Liver (tissue), 9 donors: Measurements from ENCODE around the gene CAMKMT. TPM values are rescaled to one million over a fixed set of nuclear protein-coding genes. Genes with fewer than 3 reads are reported as not detected.
"Not testable (repeated sequence)": the region's sequence is repeated elsewhere in the genome, so short reads cannot be mapped to it uniquely, and the experiment has no call there.

Experiments used
- DNase-seq: peaks from one replicate; pipeline ENCODE4 v3.0.0-alpha.2; 2017; ENCODE audit warnings: low spot score
- H3K27ac ChIP-seq, 2 donors: one replicate each; pipeline ENCODE4 v1.7.0; 2013; ENCODE audit warnings: inconsistent platforms in 2 of 2, low read length in 2 of 2, control low read depth in 1 of 2, low read depth in 1 of 2, mild to moderate bottlenecking in 1 of 2
- H3K27me3 ChIP-seq, 4 donors: one replicate each; pipeline versions ENCODE4 v1.6.1 to v1.7.0; 2013; ENCODE audit warnings: low read length in 3 of 4, inconsistent platforms in 1 of 4, mild to moderate bottlenecking in 1 of 4, moderate library complexity in 1 of 4; ENCODE audit not compliant: control insufficient read depth in 4 of 4, insufficient read depth in 4 of 4
- H3K36me3 ChIP-seq, 4 donors: one replicate each; pipeline versions ENCODE4 v1.6.1 to v1.7.0; 2013; ENCODE audit warnings: low read length in 3 of 4, mild to moderate bottlenecking in 3 of 4, low read depth in 1 of 4, moderate library complexity in 1 of 4; ENCODE audit not compliant: control insufficient read depth in 4 of 4, insufficient read depth in 3 of 4
- H3K4me1 ChIP-seq, 4 donors: one replicate each; pipeline versions ENCODE4 v1.6.1 to v1.7.0; 2013; ENCODE audit warnings: low read length in 3 of 4, mild to moderate bottlenecking in 3 of 4, moderate library complexity in 1 of 4; ENCODE audit not compliant: control insufficient read depth in 4 of 4, insufficient read depth in 4 of 4
- H3K4me3 ChIP-seq, 3 donors: one replicate each; pipeline versions ENCODE4 v1.6.1 to v1.7.0; 2013; ENCODE audit warnings: low read length in 3 of 3, control low read depth in 1 of 3, low read depth in 1 of 3, mild to moderate bottlenecking in 1 of 3
- H3K9ac ChIP-seq, 2 donors: one replicate each; pipeline ENCODE4 v1.7.0; 2013; ENCODE audit warnings: low read length in 2 of 2, mild to moderate bottlenecking in 2 of 2, moderate library complexity in 2 of 2, control low read depth in 1 of 2, low read depth in 1 of 2
- H3K9me3 ChIP-seq, 4 donors: one replicate each; pipeline versions ENCODE4 v1.6.1 to v1.7.0; 2013; ENCODE audit warnings: low read length in 3 of 4; ENCODE audit not compliant: control insufficient read depth in 4 of 4
- FOXA2 ChIP-seq: IDR thresholded peaks from 2 replicates; pipeline ENCODE4 v1.6.1; 2016; ENCODE audit warnings: antibody characterized with exemption
- MAX ChIP-seq: IDR thresholded peaks from 2 replicates; pipeline ENCODE4 v1.6.1; 2016; ENCODE audit warnings: antibody characterized with exemption
- NR2F2 ChIP-seq: IDR thresholded peaks from 2 replicates; pipeline ENCODE4 v1.6.1; 2016; ENCODE audit warnings: antibody characterized with exemption
- RAD21 ChIP-seq, 2 donors: IDR thresholded peaks; 2 replicates each; pipeline ENCODE4 v1.6.1; 2016; ENCODE audit warnings: antibody characterized with exemption in 2 of 2, mild to moderate bottlenecking in 2 of 2
- REST ChIP-seq: IDR thresholded peaks from 2 replicates; pipeline ENCODE4 v1.6.1; 2016; ENCODE audit warnings: antibody characterized with exemption, mild to moderate bottlenecking
- ZBTB33 ChIP-seq: IDR thresholded peaks from 2 replicates; pipeline ENCODE4 v1.6.1; 2016; ENCODE audit warnings: antibody characterized with exemption
- WGBS: extraction: QIAGEN DNeasy Blood & Tissue Kit; methylation state at CpG from one replicate; pipeline ENCODE4 v1.1.7; 2013; 5-methylcytosine and 5-hydroxymethylcytosine counted together
- polyA plus RNA-seq, 2 donors: library from polyadenylated mRNA; stranded (reverse) in 1 of 2; unstranded in 1 of 2; fragments of 200-250 nt in 1 of 2; fragments of >200 nt in 1 of 2; fragmentation: Nextera tagmentation in 1 of 2; extraction: Ambion mirVana in 1 of 2; gene quantifications; one replicate each; pipeline versions ENCODE4 v1.2.1 to v1.2.3, GENCODE V29; 2013 to 2015
- total RNA-seq, 2 donors: library from RNA; depleted of rRNA; stranded (reverse); fragments of >200 nt; gene quantifications; one replicate each; pipeline ENCODE4 v1.2.3, GENCODE V29; 2014
- donor health status: healthy.
- donor health status: healthy.
- donor health status: healthy.
- donor health status: healthy.
- donor health status: healthy.

Gene CAMKMT
- total and polyA plus RNA-seq, 4 donors = 1.5 to 12.7 (median 7.1) TPM

GRCh38 chr2:44371445-44371844 is 9.7 kb downstream of the CAMKMT start (continued):
- TF ChIP-seq FOXA2 (no peak), MAX (no peak), ZBTB33 (no peak)

- H3K27me3 ChIP-seq = no peaks in the 10 kb centered on the region
- no peaks in the 10 kb centered on the region for H3K36me3 ChIP-seq
- H3K4me3 ChIP-seq = no peak overlapping the region
- H3K9me3 ChIP-seq = no peaks in the 10 kb centered on the region
- no peak for DNase-seq
- H3K9ac ChIP-seq = no peak overlapping the region
- TF ChIP-seq ZBTB33 (no peak), REST (no peak), NR2F2 (no peak)
- 95% methylated on average over 3 of the region's 3 CpGs for WGBS
- H3K27ac ChIP-seq = no peak overlapping the region
- H3K4me1 ChIP-seq = no peaks in the 10 kb centered on the region
These were observed 10.5 kb downstream of the CAMKMT start for GRCh38 chr2:44372246-44372645.

GRCh38 chr2:44377486-44377885 is 15.7 kb downstream of the CAMKMT start:
- Histone ChIP-seq H3K36me3 (no peaks in the 10 kb centered on the region), H3K9ac (no peak overlapping the region), H3K4me3 (no peak overlapping the region), H3K9me3 (no peaks in the 10 kb centered on the region), H3K27me3 (no peaks in the 10 kb centered on the region), H3K27ac (no peak overlapping the region), H3K4me1 (no peaks in the 10 kb centered on the region)
- 97% methylated on average over 2 of the region's 2 CpGs for WGBS
- DNase-seq = no peak
- TF ChIP-seq RAD21 (IDR thresholded peaks at IDR 0.05) = no peak

GRCh38 chr2:44385226-44385625 is 23.5 kb downstream of the CAMKMT start:
- H3K9ac ChIP-seq, H3K4me3 ChIP-seq, H3K9me3 ChIP-seq, H3K27me3 ChIP-seq, DNase-seq, H3K27ac ChIP-seq, H3K4me1 ChIP-seq, H3K36me3 ChIP-seq: not testable (repeated sequence)
- WGBS = 70% methylated on average over 2 of the region's 2 CpGs
